Mesendoderm (in vitro differentiated cells): ENCODE data around the gene DDX42.

ENCODE experiments used
- DNase-seq: peaks from one replicate; pipeline ENCODE4 v3.0.0; 2013
- H2AK5ac ChIP-seq: 2 replicates; pipeline ENCODE4 v1.6.1; 2013; ENCODE audit warnings: low read length, inconsistent platforms
- H2BK120ac ChIP-seq: 2 replicates; pipeline ENCODE4 v1.6.1; 2013; ENCODE audit warnings: low read depth, mild to moderate bottlenecking, low read length, moderate library complexity, mixed read lengths
- H2BK15ac ChIP-seq: replicated peaks from 2 replicates; pipeline ENCODE4 v1.6.1; 2013; ENCODE audit warnings: low read depth, mild to moderate bottlenecking, moderate library complexity
- H2BK5ac ChIP-seq: 2 replicates; pipeline ENCODE4 v1.6.1; 2013; ENCODE audit warnings: low read length, inconsistent platforms
- H3K18ac ChIP-seq: 2 replicates; pipeline ENCODE4 v1.6.1; 2013; ENCODE audit warnings: mild to moderate bottlenecking, low read length, mixed read lengths
- H3K23ac ChIP-seq: one replicate; pipeline ENCODE4 v1.6.1; 2013; ENCODE audit warnings: low read length
- H3K27ac ChIP-seq: 2 replicates; pipeline ENCODE4 v1.5.1; 2013; ENCODE audit warnings: low read depth, mild to moderate bottlenecking, inconsistent platforms, low read length, moderate library complexity
- H3K27me3 ChIP-seq: 2 replicates; pipeline ENCODE4 v1.6.1; 2013; ENCODE audit warnings: low read length, control low read depth, mild to moderate bottlenecking, inconsistent platforms; ENCODE audit not compliant: insufficient read depth, poor library complexity
- H3K36me3 ChIP-seq: 2 replicates; pipeline ENCODE4 v1.6.1; 2013; ENCODE audit warnings: low read length, inconsistent platforms; ENCODE audit not compliant: control insufficient read depth, insufficient read depth
- H3K4ac ChIP-seq: one replicate; pipeline ENCODE4 v1.6.1; 2013; ENCODE audit warnings: low read depth, mild to moderate bottlenecking, low read length, moderate library complexity
- H3K4me1 ChIP-seq: 2 replicates; pipeline ENCODE4 v1.6.1; 2013; ENCODE audit warnings: low read depth, low read length, inconsistent platforms; ENCODE audit not compliant: control insufficient read depth
- H3K4me2 ChIP-seq: 2 replicates; pipeline ENCODE4 v1.6.1; 2013; ENCODE audit warnings: low read length
- H3K4me3 ChIP-seq: 2 replicates; pipeline ENCODE4 v1.5.1; 2013; ENCODE audit warnings: mild to moderate bottlenecking, low read length
- H3K56ac ChIP-seq: one replicate; pipeline ENCODE4 v1.6.1; 2013; ENCODE audit warnings: low read length
- H3K79me1 ChIP-seq: 2 replicates; pipeline ENCODE4 v1.6.1; 2013; ENCODE audit warnings: low read length, inconsistent platforms
- H3K79me2 ChIP-seq: 2 replicates; pipeline ENCODE4 v1.6.1; 2013; ENCODE audit warnings: mild to moderate bottlenecking, low read length; ENCODE audit not compliant: control insufficient read depth, insufficient read depth
- H3K9ac ChIP-seq: 2 replicates; pipeline ENCODE4 v1.6.1; 2013; ENCODE audit warnings: low read length, inconsistent platforms
- H4K5ac ChIP-seq: one replicate; pipeline ENCODE4 v1.6.1; 2013; ENCODE audit warnings: low read length
- H4K8ac ChIP-seq: one replicate; pipeline ENCODE4 v1.6.1; 2013; ENCODE audit warnings: low read depth, mild to moderate bottlenecking, control low read depth, low read length, moderate library complexity
- whole genome bisulfite sequencing: extraction: QIAGEN DNeasy Blood & Tissue Kit; methylation state at CpG from one replicate; pipeline ENCODE4 v1.1.7; 2013; ENCODE audit warnings: low lambda C conversion rate, missing lambda C conversion rate; ENCODE audit not compliant: insufficient coverage; ENCODE audit errors: extremely low coverage; 5-methylcytosine and 5-hydroxymethylcytosine counted together

The DDX42 gene

GRCh38 chr17:63780507-63780906, 6.5 kb downstream of the DDX42 start:
- Histone ChIP-seq H3K79me1 (peaks cover 6% of the 10 kb centered on the region), H2BK120ac (no peak overlapping the region), H3K27ac (no peak overlapping the region), H4K8ac (no peak overlapping the region), H3K27me3 (no peaks in the 10 kb centered on the region), H2AK5ac (no peak overlapping the region), H3K18ac (no peak overlapping the region), H3K36me3 (peaks cover 2% of the 10 kb centered on the region), H3K79me2 (peaks cover 84% of the 10 kb centered on the region), H4K5ac (no peak overlapping the region), H3K4me1 (peaks cover 2% of the 10 kb centered on the region), H2BK15ac (no peak overlapping the region), H3K4ac (no peak overlapping the region), H3K23ac (no peak overlapping the region), H3K9ac (no peak overlapping the region), H2BK5ac (no peak overlapping the region), H3K56ac (no peak overlapping the region), H3K4me2 (no peak overlapping the region), H3K4me3 (no peak overlapping the region)
- no CpG with 5 or more reads among the region's 1 CpG for WGBS
- no peak for DNase-seq

- no CpG with 5 or more reads among the region's 4 CpGs for WGBS
- no peak overlapping the region for H3K27ac ChIP-seq
- H3K4me1 ChIP-seq = peaks cover 2% of the 10 kb centered on the region
These were observed 7.0 kb downstream of the DDX42 start for GRCh38 chr17:63780928-63781327.

GRCh38 chr17:63783522-63783921, 9.6 kb downstream of the DDX42 start:
- H3K18ac ChIP-seq = no peak overlapping the region
- no peak overlapping the region for H4K8ac ChIP-seq
- H3K79me1 ChIP-seq = peaks cover 6% of the 10 kb centered on the region
- no peak overlapping the region for H2BK15ac ChIP-seq
- no peaks in the 10 kb centered on the region for H3K27me3 ChIP-seq
- DNase-seq = no peak
- H3K23ac ChIP-seq = no peak overlapping the region
- H2BK5ac ChIP-seq = no peak overlapping the region
- H3K9ac ChIP-seq = no peak overlapping the region
- no peak overlapping the region for H4K5ac ChIP-seq
- no peak overlapping the region for H3K4me2 ChIP-seq
- H3K4me3 ChIP-seq = no peak overlapping the region
- no peak overlapping the region for H2AK5ac ChIP-seq
- no peaks in the 10 kb centered on the region for H3K36me3 ChIP-seq
- H2BK120ac ChIP-seq = no peak overlapping the region
- H3K4me1 ChIP-seq = no peaks in the 10 kb centered on the region
- no peak overlapping the region for H3K56ac ChIP-seq
- H3K79me2 ChIP-seq = peaks cover 64% of the 10 kb centered on the region
- WGBS = no CpG with 5 or more reads among the region's 6 CpGs
- H3K27ac ChIP-seq = no peak overlapping the region
- no peak overlapping the region for H3K4ac ChIP-seq

More at GRCh38 chr17:63780928-63781327, 7.0 kb downstream of the DDX42 start:
- DNase-seq = no peak
- no peak overlapping the region for H3K56ac ChIP-seq
- no peak overlapping the region for H2BK120ac ChIP-seq
- H4K8ac ChIP-seq = no peak overlapping the region
- no peak overlapping the region for H3K4ac ChIP-seq
- peaks cover 2% of the 10 kb centered on the region for H3K36me3 ChIP-seq
- no peak overlapping the region for H2AK5ac ChIP-seq
- H3K23ac ChIP-seq = no peak overlapping the region
- no peaks in the 10 kb centered on the region for H3K27me3 ChIP-seq
- no peak overlapping the region for H4K5ac ChIP-seq
- peaks cover 83% of the 10 kb centered on the region for H3K79me2 ChIP-seq
- H2BK15ac ChIP-seq = no peak overlapping the region
- H3K9ac ChIP-seq = no peak overlapping the region
- H2BK5ac ChIP-seq = no peak overlapping the region
- H3K4me2 ChIP-seq = no peak overlapping the region
- H3K18ac ChIP-seq = no peak overlapping the region
- peaks cover 6% of the 10 kb centered on the region for H3K79me1 ChIP-seq
- no peak overlapping the region for H3K4me3 ChIP-seq

GRCh38 chr17:63785556-63785955, 11.6 kb downstream of the DDX42 start:
- no peak overlapping the region for H2BK5ac ChIP-seq
- DNase-seq = no peak
- H3K56ac ChIP-seq = no peak overlapping the region
- no peak overlapping the region for H2BK120ac ChIP-seq
- no peak overlapping the region for H3K4ac ChIP-seq
- H3K36me3 ChIP-seq = no peaks in the 10 kb centered on the region
- H3K79me2 ChIP-seq = peaks cover 53% of the 10 kb centered on the region
- no peak overlapping the region for H4K5ac ChIP-seq
- no CpG with 5 or more reads among the region's 1 CpG for WGBS
- H3K18ac ChIP-seq = no peak overlapping the region
- no peak overlapping the region for H2BK15ac ChIP-seq
- H3K4me2 ChIP-seq = no peak overlapping the region
- no peak overlapping the region for H3K23ac ChIP-seq
- H3K9ac ChIP-seq = no peak overlapping the region
- peaks cover 6% of the 10 kb centered on the region for H3K79me1 ChIP-seq
- no peaks in the 10 kb centered on the region for H3K27me3 ChIP-seq
- no peaks in the 10 kb centered on the region for H3K4me1 ChIP-seq
- H4K8ac ChIP-seq = no peak overlapping the region
- H2AK5ac ChIP-seq = no peak overlapping the region
- H3K27ac ChIP-seq = no peak overlapping the region
- no peak overlapping the region for H3K4me3 ChIP-seq

GRCh38 chr17:63786117-63786516, 12.1 kb downstream of the DDX42 start:
- H3K79me2 ChIP-seq = peaks cover 49% of the 10 kb centered on the region
- no peak overlapping the region for H4K5ac ChIP-seq
- no peak overlapping the region for H3K18ac ChIP-seq
- no peak overlapping the region for H3K9ac ChIP-seq
- H4K8ac ChIP-seq = no peak overlapping the region
- no peak overlapping the region for H2BK5ac ChIP-seq
- H3K36me3 ChIP-seq = no peaks in the 10 kb centered on the region
- H3K4ac ChIP-seq = no peak overlapping the region
- DNase-seq = no peak
- no peak overlapping the region for H2BK120ac ChIP-seq
- H2AK5ac ChIP-seq = no peak overlapping the region
- H2BK15ac ChIP-seq = no peak overlapping the region
- WGBS = no CpG with 5 or more reads among the region's 1 CpG
- no peaks in the 10 kb centered on the region for H3K27me3 ChIP-seq
- no peak overlapping the region for H3K27ac ChIP-seq
- no peak overlapping the region for H3K56ac ChIP-seq
- H3K4me3 ChIP-seq = no peak overlapping the region
- H3K79me1 ChIP-seq = peaks cover 6% of the 10 kb centered on the region
- no peaks in the 10 kb centered on the region for H3K4me1 ChIP-seq
- H3K4me2 ChIP-seq = no peak overlapping the region
- no peak overlapping the region for H3K23ac ChIP-seq

GRCh38 chr17:63786971-63787711, 13.2 kb downstream of the DDX42 start:
- DNase-seq = peak; percentile 63
- Histone ChIP-seq H3K79me2 (peaks cover 42% of the 10 kb centered on the region), H3K36me3 (no peaks in the 10 kb centered on the region)

More at GRCh38 chr17:63786971-63787711, 13.2 kb downstream of the DDX42 start:
- no peak overlapping the region for H4K5ac ChIP-seq
- H2AK5ac ChIP-seq = no peak overlapping the region
- no peak overlapping the region for H3K27ac ChIP-seq
- no peak overlapping the region for H3K9ac ChIP-seq
- H3K23ac ChIP-seq = no peak overlapping the region
- no peaks in the 10 kb centered on the region for H3K4me1 ChIP-seq
- H2BK5ac ChIP-seq = no peak overlapping the region
- no peaks in the 10 kb centered on the region for H3K27me3 ChIP-seq
- no peak overlapping the region for H3K4me3 ChIP-seq
- H3K4ac ChIP-seq = no peak overlapping the region
- WGBS = no CpG with 5 or more reads among the region's 13 CpGs
- H2BK15ac ChIP-seq = no peak overlapping the region
- no peak overlapping the region for H2BK120ac ChIP-seq
- H3K4me2 ChIP-seq = no peak overlapping the region
- H4K8ac ChIP-seq = no peak overlapping the region
- H3K79me1 ChIP-seq = peaks cover 6% of the 10 kb centered on the region
- no peak overlapping the region for H3K56ac ChIP-seq
- no peak overlapping the region for H3K18ac ChIP-seq
